GM21390 (cell line): ENCODE measurements around the gene ALDH3B1.

ENCODE experiments used
- ATAC-seq: cut with Tn5 transposase; IDR thresholded peaks from one replicate; pipeline ENCODE4 v1.9.1; 2021; ENCODE audit not compliant: unreplicated experiment

Gene ALDH3B1

DNA sequence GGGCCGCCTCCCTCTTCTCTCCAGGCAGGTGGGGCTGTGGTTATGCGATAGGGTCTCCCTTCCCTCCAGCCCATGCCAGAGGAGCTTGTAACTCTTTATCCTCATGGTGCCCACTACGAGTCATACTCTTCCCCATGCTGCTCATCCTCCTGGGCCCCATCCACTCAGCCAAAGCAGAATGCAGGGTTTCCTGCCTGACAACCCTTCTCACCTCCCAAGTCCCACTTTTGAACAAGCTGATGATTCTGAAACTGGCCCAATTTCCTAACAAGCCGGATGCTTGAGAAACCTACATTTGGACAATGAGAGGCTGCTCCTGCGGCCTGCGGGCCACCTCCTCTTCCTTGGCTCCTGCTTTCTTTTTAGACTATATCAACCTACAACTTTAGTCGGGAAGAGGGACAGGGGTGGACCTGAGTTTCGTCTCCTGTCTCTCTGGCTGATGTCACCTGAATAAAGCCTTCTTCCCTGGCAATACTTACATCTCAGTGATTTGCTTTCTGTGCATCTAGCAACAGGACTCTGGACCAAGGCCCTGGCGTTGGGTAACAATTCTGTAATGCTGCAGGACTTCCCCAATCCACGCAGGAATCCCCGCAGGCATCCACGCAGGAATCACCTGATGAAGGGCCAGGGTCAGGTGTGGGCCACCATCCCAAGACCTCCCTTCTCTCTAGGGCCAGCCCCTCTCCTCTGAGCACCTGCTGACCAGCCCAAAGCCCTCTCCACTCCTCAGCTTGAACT lies 18.8 kb downstream of the ALDH3B1 start:
- no peak for ATAC-seq

DNA sequence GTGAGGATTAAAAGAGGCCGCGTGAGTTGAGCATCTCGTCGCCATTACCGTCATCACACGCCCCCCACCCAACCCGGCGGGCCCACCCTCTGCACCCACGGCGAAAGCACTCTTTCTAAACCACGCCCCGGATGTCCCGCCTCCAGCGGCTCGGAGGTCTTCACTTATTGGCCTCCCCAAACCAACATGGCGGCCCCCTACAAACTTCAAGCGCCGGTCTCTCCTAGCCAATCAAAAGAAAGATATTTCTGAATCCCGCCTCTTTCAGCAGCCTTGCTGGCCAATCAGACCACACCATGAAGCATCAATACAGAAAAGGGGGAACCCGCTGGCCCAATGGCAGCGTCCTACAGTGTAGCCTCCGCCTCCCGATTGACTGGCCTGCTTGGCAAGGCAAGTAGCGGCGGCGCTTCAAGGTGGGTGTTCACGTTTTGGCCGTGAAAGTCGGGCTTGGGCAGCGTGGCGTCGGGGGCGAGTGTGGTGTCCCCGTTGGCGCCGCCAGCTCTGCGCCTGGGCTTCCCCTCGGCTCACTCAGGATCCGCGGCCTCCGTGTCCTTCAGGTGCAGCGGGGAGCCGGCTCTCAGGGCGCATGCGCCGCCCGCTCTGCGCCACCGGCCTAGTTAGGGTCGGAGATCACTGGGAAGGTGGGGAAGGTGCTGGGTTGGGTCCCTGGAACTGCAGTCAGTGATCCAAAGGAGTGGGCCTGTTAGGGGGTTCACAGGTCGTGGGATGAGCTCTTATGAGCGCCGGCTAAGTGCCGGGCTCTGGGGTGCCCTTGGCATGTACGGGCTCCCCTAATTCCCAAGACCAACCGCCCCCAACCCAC lies 20.4 kb downstream of the ALDH3B1 start, which contains the start of gene NDUFS8:
Gene NDUFS8, plus strand, starts transcription at position 364 of the 826 bp plus-strand sequence. CDS start 1,471 bp downstream, outside the sequence.
- peak; percentile 95 for ATAC-seq

DNA sequence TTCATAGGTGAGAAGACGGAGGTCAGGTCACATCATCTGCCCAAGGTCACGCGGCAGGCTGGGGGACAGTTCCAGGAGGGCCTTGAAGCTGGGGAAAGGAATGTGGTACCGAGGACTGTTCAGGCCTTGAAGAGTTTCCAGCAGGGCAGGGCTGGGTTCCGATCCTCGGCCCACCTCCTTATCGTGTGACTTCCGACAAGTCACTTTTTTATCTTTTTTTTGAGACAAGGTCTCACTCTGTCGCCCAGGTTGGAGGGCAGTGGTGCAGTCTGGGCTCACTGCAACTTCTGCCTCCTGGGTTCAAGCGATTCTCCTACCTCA lies 21.0 kb downstream of the ALDH3B1 start:
- ATAC-seq: no peak

DNA sequence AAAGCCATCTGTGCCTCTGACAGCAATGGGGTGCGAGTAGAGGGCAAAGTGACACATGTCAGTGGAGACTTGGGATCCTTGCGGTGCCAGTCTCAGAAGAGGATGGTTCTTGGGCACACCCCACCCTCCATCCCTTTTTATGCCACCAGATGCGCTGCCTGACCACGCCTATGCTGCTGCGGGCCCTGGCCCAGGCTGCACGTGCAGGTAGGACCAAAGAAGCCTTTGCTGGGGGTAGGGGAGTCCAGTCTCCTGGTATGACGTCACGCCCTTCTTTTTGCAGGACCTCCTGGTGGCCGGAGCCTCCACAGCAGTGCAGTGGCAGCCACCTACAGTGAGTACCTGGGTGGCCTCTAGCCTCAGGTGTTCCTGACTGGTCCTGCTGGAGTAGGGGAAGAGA lies 21.9 kb downstream of the ALDH3B1 start:
- no peak for ATAC-seq

DNA sequence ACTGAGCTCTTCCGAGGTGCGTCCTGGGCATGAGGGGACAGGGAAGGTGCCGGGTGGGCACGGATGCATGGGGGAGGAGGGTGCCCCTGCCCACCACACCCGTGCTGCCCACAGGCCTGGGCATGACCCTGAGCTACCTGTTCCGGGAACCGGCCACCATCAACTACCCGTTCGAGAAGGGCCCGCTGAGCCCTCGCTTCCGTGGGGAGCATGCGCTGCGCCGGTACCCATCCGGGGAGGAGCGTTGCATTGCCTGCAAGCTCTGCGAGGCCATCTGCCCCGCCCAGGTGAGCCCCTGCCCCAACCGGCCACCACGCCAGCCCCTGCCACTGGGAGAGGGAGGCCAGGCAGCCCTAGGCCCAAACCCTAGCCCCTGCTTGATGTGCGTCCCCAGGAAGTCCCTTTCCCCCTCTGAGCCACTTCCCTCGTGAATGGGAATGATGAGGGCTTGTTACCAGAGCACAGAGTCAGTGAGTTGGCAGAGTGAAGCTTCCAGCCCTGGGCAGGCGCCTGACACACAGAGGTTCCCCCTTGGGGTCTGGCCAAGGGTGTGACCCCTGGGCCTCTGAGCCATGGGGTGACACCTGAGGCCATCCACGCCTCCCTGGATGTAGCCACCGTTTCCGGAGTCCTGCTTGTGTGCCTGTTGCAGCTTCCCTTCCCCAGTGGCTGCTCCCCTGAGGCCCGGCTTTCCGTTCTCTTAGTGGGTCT lies 23.0 kb downstream of the ALDH3B1 start:
- ATAC-seq: no peak

DNA sequence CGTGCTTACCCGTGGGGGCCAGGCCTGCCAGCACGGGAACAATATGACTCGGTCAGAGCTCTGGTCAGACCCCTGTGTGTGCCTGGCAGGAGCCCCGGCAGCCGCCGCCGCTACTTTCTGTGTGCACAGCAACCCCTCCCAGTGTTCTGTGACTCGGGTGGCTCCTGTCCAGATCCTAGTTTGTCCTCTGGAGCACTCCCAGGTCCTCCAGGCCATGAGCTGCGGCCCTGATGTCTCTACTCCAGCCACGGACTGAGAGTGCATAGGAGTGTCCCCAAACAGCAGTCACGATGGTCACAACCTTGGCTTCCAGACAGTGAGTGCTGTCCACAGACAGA lies 23.6 kb downstream of the ALDH3B1 start:
- no peak for ATAC-seq

DNA sequence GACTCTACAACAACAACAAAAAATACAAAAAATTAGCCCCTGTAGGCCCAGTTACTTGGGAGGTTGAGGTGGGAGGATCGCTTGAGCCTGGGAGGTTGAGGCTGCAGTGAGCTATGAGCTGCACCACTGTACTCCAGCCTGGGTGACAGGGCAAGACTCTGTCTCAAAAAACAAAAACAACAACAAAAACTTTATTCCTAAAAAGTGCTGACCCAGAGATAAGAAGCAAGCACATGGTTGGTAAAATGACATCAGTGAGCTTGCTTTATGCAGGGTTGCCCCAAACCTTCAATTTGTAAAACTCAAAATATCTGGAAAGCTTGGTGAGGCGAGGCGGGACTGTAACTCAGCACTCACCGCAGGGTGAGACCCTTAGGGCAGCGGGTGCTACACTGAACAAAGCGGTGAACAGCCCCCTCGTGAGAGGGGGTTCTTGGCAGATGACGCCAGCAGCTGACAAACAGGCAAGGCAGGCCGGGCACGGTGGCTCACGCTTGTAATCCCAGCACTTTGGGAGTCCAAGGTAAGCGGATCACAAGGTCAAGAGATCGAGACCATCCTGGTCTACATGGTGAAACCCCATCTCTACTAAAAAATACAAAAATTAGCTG lies 25.2 kb downstream of the ALDH3B1 start:
- no peak for ATAC-seq

DNA sequence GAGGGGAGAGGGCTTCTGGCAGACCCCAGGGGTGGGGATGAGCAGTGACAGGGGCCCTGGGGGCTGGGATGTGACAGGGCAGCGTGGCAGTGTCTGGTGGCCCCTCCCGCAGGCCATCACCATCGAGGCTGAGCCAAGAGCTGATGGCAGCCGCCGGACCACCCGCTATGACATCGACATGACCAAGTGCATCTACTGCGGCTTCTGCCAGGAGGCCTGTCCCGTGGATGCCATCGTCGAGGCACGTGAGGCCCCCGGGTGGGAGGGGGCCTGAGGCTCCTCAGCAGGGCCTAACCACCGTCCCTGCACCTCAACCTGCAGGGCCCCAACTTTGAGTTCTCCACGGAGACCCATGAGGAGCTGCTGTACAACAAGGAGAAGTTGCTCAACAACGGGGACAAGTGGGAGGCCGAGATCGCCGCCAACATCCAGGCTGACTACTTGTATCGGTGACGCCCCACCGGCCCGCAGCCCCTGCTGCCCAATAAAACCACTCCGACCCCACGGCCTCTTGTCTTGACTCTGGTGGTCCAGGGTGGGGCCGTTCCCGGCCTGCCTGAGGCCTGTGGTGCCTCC lies 26.1 kb downstream of the ALDH3B1 start:
- no peak for ATAC-seq

GRCh38 chr11:68036717-68037239 lies 26.7 kb downstream of the ALDH3B1 start:
- ATAC-seq: no peak

GRCh38 chr11:68037411-68038225 lies 27.5 kb downstream of the ALDH3B1 start:
- no peak for ATAC-seq

- ATAC-seq: no peak
Observed at GRCh38 chr11:68038226-68038717, 28.1 kb downstream of the ALDH3B1 start.

- peak; percentile 58 for ATAC-seq
Observed at GRCh38 chr11:68038718-68039525, 28.8 kb downstream of the ALDH3B1 start, which contains the start of gene TCIRG1. TSS of gene TCIRG1 (plus strand) at chr11:68039025. CDS start at chr11:68041272, 2,247 bp downstream.

DNA sequence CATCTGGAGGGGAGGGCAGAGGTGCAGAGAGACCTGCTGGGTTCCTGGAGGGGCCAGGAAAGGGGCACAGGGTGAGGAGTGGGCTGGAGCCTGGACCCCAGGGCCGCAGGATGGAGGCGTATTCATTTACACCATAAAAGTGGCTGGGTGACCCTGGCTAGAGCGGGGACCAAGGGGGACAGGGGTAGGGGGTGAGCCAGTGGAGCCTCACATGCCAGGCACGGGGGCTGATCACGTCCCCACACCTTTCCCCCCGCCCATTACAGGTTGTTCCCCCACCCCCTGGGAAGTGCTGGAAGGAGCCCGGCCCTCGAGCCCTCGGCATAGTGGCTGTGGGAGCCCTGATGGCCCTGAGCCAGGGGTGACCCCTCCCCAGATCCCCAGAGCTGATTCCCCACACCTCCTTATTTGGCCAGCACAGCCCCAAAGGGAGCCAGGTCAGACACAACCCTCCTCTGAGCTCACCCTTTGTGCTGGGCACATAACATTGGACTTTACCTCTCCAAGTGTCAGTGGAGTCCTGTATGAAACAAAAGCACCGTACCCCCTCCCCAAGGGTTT lies 29.5 kb downstream of the ALDH3B1 start:
- ATAC-seq: no peak

DNA sequence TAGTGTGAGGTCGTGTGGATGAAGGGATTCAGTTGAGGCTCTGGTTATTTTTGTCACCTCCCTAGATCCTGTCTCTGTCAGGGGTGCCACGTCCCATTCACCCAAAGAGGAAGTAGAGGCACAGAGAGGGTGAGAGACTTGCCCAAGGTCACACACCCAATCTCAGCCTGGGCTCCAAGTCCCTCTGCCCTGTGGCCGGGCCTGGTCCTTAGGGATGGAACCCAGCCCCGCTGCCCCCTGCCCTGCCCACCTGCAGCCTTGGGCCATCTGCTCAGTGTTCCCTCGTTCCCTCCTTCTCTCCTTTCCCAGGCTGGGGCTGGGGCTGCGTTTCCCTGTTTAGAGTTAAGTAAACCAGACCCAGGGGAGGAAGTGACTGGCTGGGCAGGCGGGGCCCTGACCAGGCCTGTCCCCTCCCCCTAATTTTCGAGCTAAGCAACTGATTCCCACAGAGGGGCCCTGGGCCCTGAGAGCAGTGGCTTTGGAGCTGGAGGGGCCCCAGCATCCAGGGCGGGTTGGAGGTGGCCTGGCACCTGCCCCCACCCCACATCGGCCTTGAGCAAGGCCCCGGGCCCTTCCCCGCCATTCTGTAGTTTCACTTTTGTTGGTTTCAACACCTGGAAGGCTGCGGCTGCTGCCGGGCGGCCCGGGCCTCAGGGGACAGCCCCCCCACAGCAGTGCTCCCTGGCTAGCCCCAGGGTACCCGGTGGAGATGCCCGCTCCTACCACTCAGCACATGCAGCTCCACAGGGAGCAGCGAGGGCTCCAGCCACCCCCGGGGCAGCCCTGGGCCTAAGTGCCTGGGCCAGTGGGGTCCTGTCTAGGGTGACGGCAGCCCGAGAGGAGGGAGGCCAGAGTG lies 30.2 kb downstream of the ALDH3B1 start:
- peak; percentile 41 for ATAC-seq

DNA sequence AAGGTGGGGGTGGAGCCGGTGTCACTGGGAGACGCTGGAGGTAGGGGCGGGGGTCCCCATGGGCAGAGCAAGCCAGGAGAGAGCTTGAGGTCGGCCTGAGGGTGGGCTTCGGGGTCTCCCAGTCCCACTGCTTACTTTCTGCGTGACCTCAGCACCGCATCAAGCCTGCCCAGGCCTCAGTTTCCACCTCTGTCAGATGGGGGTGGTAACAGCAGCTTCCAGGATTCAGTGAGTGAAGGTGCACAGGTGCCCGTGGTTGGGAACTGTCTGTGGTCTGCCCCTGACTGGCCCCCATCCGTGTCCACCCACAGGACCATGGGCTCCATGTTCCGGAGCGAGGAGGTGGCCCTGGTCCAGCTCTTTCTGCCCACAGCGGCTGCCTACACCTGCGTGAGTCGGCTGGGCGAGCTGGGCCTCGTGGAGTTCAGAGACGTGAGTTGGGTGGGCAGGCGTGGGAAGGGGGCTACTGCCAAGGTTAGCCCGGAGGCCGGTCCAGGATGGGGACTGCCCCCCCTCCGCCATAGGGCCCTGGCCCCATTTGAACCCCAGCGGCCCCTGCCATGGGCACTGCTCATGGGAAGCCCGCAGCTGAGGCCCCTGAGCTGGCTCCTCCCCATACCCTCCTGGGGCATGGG lies 30.9 kb downstream of the ALDH3B1 start:
- no peak for ATAC-seq

DNA sequence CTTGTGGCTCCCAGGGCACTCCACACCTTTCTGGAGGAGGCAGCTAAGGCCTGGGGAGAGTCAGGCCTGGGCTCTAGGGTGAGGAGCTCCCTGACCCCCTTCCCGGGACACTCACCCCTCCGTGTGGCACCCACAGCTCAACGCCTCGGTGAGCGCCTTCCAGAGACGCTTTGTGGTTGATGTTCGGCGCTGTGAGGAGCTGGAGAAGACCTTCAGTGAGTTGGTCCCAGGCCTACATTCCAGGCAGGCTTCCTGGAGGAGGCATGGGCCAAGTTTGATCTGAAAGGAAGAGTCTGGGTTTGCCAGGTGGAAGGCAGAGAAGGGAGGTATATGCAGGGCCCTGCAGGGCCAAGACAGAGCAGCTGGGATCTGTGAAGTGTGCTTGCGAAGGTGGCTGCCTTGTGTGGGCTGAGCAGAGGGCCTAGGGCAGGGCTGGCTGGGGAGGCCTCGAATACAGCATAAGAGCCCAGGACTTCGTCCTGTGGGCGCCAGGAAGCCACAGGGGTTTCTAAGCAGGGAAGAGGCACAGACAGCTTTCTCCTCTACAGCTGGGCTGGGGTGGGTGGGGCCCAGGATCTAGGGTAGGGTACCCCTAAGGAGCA lies 31.6 kb downstream of the ALDH3B1 start:
- ATAC-seq: no peak
